GM19397 (cell line): Measurements from ENCODE around the gene KRTAP4-7.
"Not testable (repeated sequence)": the region's sequence is repeated elsewhere in the genome, so short reads cannot be mapped to it uniquely, and the experiment has no call there.

ENCODE experiments used
- ATAC-seq: cut with Tn5 transposase; IDR thresholded peaks from one replicate; pipeline ENCODE4 v1.9.1; 2021; ENCODE audit warnings: mild to moderate bottlenecking, moderate library complexity; ENCODE audit not compliant: unreplicated experiment

KRTAP4-7 gene

GRCh38 chr17:41107941-41108450, 24.0 kb downstream of the KRTAP4-7 start:
- ATAC-seq, result no peak

DNA sequence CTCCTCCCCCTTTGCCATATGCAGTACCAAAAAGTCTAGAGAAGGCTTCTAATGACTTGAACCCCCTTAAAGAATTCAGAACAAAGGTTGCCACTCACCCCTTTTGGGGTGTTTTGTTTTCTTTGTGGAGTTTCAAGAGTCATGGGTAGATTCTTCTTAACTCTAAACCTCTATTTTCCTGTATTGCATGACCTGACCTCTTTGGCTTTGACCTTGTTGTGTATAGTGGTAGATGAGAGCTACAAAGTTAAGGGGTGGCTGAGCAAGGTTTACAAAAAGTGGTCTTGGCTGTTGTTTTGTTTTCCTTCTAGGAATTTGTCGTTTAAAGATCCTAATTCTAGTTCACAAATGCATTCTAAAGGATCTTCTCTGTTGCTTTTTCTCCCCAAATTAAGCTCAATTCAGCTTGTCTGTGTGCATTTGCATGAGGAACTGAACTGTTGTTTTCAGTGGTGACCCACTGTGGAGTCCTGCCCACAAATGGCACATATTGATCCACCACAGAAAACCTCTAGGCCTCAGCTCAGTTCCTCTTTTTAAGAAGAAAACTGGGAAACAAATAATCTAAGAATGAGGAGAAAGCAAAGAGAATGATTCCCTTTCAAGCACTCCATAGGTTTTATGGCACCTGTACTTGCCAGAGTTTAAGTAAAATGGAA, 24.9 kb downstream of the KRTAP4-7 start:
- not testable (repeated sequence) for ATAC-seq

GRCh38 chr17:41111151-41111885, 27.4 kb downstream of the KRTAP4-7 start:
- no peak for ATAC-seq

DNA sequence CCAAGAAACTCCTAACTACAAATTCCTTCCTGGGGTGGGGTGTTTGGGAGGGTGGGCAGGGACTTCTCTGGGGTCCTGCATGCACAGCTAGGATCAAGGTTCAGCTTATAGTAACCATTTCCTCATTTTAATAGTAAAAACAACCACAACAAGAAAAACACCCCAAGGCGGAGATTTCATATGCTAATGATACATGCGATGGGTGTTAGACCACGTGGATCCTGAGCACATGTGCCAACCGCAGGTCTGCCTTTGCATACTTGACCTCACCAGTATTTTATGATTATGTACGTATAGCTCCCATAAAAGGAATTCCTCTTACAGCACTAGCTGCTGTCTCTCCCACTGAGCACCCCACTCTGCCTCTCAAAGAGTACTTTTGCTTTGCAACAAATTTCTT, 32.3 kb downstream of the KRTAP4-7 start:
- ATAC-seq, result no peak

- not testable (repeated sequence) for ATAC-seq
Observed at GRCh38 chr17:41117846-41118386, 34.0 kb downstream of the KRTAP4-7 start, which contains the start of gene KRTAP4-11. Gene KRTAP4-11, minus strand, starts transcription at chr17:41118373. Its CDS starts 58 bp downstream, at chr17:41118315.

DNA sequence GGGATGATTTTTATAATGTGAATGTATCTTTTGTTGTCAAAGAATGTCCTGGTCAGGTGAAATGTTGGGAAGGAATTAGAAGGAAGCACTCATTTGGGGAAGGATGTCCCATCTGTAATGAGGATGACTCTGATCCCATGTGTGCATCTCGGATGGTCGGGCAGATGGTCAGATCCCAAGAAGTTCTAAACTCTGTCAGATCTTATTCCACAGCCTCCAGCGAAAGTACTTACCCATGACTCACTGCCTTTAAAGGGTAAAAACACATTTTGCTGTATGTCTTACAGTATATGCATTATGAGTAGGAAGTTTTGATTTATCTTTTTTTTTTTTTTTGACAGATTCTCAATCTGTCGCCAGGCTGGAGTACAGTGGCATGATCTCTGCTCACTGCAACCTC, 34.8 kb downstream of the KRTAP4-7 start:
- ATAC-seq, result no peak

DNA sequence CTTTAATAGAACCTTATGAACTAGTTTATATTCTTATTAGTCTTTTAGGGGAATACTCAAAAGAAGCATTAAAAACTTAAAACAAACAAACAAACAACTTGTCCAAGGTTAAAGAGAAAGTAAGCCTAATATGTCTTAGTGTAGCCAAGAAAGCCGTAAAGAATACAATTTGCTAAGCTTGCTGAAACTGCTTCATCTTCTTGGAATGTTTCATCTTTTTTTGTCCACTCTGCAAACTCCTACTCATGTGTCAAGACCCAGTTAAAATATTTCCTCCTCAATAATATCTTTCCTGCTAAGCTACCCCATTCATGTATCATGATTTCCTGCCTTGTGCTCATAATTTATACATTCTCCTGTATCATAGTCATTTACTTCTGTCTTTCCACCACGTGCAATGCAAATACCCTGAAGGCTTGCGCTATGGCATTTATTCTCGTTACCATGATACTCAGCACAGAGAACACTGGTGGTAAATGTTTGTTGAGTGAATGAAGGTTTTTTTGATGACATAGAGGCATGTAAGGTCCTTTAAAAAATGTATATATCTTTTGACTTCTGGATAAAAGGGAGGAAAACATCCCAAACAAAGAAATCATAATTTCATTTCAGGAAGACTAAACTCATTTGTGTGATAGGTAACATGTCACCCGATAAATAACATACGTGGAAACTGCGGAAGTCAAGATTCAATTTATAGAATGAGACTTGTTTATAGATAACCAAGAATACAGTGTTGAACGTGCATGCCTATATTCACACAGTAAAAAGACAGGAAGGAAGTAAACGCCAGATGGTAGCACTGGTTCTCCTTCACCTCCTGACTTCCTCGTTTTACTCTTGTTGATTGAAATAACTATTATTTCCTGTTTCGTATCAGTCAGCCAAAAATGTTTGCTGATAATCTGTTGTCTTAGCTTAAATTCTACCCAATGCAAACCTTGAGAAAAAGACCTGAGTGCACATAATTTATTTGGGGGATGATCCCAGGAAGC, 36.0 kb downstream of the KRTAP4-7 start:
- ATAC-seq, result not testable (repeated sequence)

DNA sequence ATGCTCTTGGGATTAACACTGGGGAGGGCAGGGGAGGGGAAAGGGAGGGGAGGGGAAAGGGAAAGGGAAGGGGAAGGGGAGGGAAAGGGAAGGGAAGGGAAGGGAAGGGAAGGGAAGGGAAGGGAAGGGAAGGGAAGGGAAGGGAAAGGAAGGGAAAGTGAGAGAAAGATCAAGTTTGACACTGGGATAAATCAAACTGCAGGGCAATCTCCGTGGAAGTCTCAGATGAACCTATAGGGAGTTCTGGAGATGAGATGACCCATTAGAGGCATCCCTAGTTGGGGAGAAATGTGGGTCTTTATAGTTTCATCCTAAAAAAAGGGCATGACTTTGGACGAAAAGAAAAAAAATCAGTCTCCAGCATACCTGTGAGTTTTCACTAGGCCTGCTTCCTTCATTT, 37.8 kb downstream of the KRTAP4-7 start:
- ATAC-seq, result no peak

- ATAC-seq, result not testable (repeated sequence)
Observed at GRCh38 chr17:41123292-41123990, 39.5 kb downstream of the KRTAP4-7 start.

DNA sequence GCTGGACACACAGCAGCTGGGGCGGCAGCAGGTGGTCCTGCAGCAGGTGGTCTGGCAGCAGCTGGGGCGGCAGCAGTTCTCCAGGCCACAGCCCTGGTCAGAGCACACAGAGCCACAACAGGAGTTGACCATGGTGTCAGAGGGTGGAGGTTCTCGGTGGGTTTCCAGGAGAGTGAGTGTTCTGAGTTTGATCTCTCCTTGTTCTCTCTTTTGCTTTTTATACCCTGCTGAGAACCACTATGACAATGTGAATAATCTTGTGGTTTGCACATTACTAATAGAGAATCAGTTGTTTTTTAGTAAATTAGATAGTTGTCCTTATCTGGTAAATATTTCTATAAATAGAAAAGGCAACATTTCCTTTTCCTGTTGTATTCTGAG, 40.0 kb downstream of the KRTAP4-7 start, which contains the start of gene KRTAP4-12:
TSS of gene KRTAP4-12 (minus strand) at position 192 of the 381 bp plus-strand sequence. CDS start at position 132, 60 bp downstream.
- not testable (repeated sequence) for ATAC-seq

GRCh38 chr17:41125064-41125463, 41.1 kb downstream of the KRTAP4-7 start:
- ATAC-seq, result no peak

GRCh38 chr17:41126412-41126811, 42.5 kb downstream of the KRTAP4-7 start:
- ATAC-seq, result no peak

DNA sequence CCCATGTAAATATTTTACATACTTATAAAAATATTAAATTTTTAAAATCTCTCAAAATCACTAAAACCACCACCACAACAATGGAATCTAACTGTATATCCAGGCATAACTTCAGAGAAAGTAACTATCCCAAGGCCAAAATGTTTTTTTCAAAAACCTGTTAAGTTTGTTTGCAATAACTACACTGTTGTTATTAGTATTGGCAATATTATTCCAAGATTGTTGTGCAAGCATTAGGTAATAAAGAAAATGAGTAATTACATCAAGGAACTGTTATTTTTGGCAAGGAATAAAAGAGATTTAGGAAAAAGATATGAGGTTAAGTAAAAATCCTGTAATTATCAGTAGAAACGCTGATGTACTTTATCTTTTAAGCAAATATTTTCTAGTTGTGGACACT, 43.4 kb downstream of the KRTAP4-7 start:
- ATAC-seq, result no peak

DNA sequence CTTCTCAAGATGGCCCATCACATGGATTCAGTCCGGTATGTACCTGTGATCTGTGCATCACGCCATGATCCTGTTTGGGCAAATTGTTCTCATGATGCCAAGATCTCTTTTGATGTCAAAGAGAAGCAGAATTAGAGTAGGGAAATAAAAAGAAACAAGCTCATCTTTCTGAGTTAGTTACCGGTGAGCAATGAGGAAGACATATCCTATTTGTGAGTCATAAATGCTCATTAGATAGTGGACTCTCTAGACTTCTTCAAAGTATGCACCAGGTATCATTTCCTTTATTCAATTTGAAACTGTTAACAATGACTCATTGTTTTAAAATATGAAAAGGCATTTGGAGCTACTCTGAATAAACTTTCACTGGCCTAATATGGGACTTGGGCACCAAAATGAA, 48.0 kb downstream of the KRTAP4-7 start:
- no peak for ATAC-seq

- no peak for ATAC-seq
Observed at GRCh38 chr17:41133880-41134735, 50.2 kb downstream of the KRTAP4-7 start.
